Measurements from ENCODE around the gene DIAPH3. TPM values are rescaled to one million over a fixed set of nuclear protein-coding genes. Genes with fewer than 3 reads are reported as not detected.
A peak's percentile ranks its signal among the peaks of the same experiment; 100 is the strongest.
"Not testable (repeated sequence)": the region's sequence is repeated elsewhere in the genome, so short reads cannot be mapped to it uniquely, and the experiment has no call there.

The DIAPH3 gene
- total and polyA plus RNA-seq, 4 donors = 0.35 to 6.7 (median 1.1) TPM

DNA sequence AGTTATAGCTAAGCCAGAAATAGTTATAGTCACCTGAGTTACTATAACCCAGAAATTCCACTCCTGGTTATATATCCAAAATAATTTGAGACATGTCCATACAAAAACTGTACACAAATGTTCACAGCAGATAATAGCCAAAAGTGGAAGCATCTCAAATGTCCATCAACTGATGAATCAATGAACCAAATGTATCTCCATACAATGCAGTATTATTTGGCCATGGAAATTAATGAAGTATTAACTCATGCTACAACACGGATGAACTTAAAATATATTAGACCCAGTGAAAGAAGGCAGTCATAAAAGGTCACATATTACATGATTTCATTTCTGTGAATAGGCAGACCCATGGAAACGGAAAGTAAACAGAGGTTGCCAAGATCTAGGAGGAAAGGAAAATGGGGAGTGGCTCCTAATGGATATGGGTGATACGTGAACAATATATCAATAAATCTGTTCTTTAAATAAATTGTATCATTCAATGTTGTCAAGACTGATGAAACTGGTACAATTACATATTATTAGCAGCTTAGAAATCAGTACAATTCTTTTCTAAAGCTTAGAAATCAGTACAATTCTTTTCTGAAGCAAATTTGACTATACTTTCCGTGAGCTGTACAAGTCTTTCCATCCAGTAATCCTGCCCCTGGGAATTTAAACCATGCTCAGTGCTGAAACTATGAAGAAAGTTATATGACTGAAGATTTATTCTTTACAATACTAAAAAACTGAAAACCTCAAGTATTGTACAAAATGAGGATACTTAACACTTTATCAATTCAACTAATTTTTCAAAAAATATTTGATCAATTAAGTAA is 47.0 kb upstream of the DIAPH3 start:
- H3K9ac ChIP-seq (ENCODE audit: insufficient read depth in 1 of 2, low read length in 2 of 2) = no peak overlapping the region
- H3K27ac ChIP-seq (ENCODE audit: low read depth in 1 of 2, low read length in 1 of 2) = no peak overlapping the region
- peak in 1 of 3 donors; percentile 6 for DNase-seq
- WGBS, 2 donors = 69 to 84% methylated on average over 4 of the region's 4 CpGs
- no peaks in the 10 kb centered on the region for H3K9me3 ChIP-seq (ENCODE audit: control insufficient read depth in 4 of 4, insufficient read depth in 3 of 4, low read length in 3 of 4)
- H3K4me1 ChIP-seq (ENCODE audit: control insufficient read depth in 5 of 5, insufficient read depth in 5 of 5, low read length in 5 of 5) = no peaks in the 10 kb centered on the region
- no peak overlapping the region for H3K4me3 ChIP-seq
- TF ChIP-seq CTCF (IDR thresholded peaks at IDR 0.05; ENCODE audit: control extremely low read depth, extremely low read depth) = no peak
- ATAC-seq (ENCODE audit: insufficient read depth, low FRiP score) = no peak
- no peaks in the 10 kb centered on the region for H3K27me3 ChIP-seq (ENCODE audit: control insufficient read depth in 3 of 3, insufficient read depth in 3 of 3, low read length in 2 of 3)
- H3K36me3 ChIP-seq (ENCODE audit: control insufficient read depth in 4 of 4, insufficient read depth in 4 of 4, low read length in 4 of 4) = no peaks in the 10 kb centered on the region

DNA sequence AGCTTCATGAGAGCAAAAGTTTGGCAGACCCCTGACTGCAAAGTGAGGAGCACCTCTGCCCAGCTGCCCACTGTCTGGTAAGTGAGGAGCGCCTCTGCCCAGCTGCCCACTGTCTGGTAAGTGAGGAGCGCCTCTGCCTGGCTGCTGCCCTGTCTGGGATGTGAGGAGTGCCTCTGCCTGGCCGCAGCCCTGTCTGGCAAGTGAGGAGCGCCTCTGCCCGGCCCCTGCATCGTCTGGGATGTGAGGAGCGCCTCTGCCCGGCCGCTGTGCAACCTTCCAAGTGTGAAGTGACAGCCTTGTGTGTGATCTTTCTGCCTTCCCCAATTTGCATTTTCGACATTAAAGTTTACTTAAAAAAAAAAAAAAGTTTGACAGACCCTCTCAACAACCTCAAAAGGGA is 41.8 kb upstream of the DIAPH3 start:
- not testable (repeated sequence) for H3K36me3 ChIP-seq (ENCODE audit: control insufficient read depth in 4 of 4, insufficient read depth in 4 of 4, low read length in 4 of 4); H3K4me1 ChIP-seq (ENCODE audit: control insufficient read depth in 5 of 5, insufficient read depth in 5 of 5, low read length in 5 of 5); H3K4me3 ChIP-seq; H3K9me3 ChIP-seq (ENCODE audit: control insufficient read depth in 4 of 4, insufficient read depth in 3 of 4, low read length in 3 of 4); H3K9ac ChIP-seq (ENCODE audit: insufficient read depth in 1 of 2, low read length in 2 of 2); H3K27ac ChIP-seq (ENCODE audit: low read depth in 1 of 2, low read length in 1 of 2); H3K27me3 ChIP-seq (ENCODE audit: control insufficient read depth in 3 of 3, insufficient read depth in 3 of 3, low read length in 2 of 3); ATAC-seq (ENCODE audit: insufficient read depth, low FRiP score); DNase-seq
- 81 to 97% methylated on average over 10 of the region's 10 CpGs for WGBS, 2 donors

GRCh38 chr13:60201286-60201685 is 37.6 kb upstream of the DIAPH3 start:
- DNase-seq (no peak), ATAC-seq (ENCODE audit: insufficient read depth, low FRiP score) (no peak)
- H3K4me3 ChIP-seq = no peak overlapping the region
- H3K9me3 ChIP-seq (ENCODE audit: control insufficient read depth in 4 of 4, insufficient read depth in 3 of 4, low read length in 3 of 4) = no peaks in the 10 kb centered on the region
- H3K4me1 ChIP-seq (ENCODE audit: control insufficient read depth in 5 of 5, insufficient read depth in 5 of 5, low read length in 5 of 5) = no peaks in the 10 kb centered on the region
- H3K27ac ChIP-seq (ENCODE audit: low read depth in 1 of 2, low read length in 1 of 2) = no peak overlapping the region
- H3K27me3 ChIP-seq (ENCODE audit: control insufficient read depth in 3 of 3, insufficient read depth in 3 of 3, low read length in 2 of 3) = no peaks in the 10 kb centered on the region
- no peak for TF ChIP-seq CTCF (IDR thresholded peaks at IDR 0.05; ENCODE audit: control extremely low read depth, extremely low read depth)
- H3K9ac ChIP-seq (ENCODE audit: insufficient read depth in 1 of 2, low read length in 2 of 2) = no peak overlapping the region
- no peaks in the 10 kb centered on the region for H3K36me3 ChIP-seq (ENCODE audit: control insufficient read depth in 4 of 4, insufficient read depth in 4 of 4, low read length in 4 of 4)

GRCh38 chr13:60195893-60196292 is 32.2 kb upstream of the DIAPH3 start:
- 66 to 92% methylated on average over 2 of the region's 2 CpGs for WGBS, 2 donors
- not testable (repeated sequence) for DNase-seq; ATAC-seq (ENCODE audit: insufficient read depth, low FRiP score)

More at GRCh38 chr13:60195893-60196292, 32.2 kb upstream of the DIAPH3 start:
- H3K36me3 ChIP-seq (ENCODE audit: control insufficient read depth in 4 of 4, insufficient read depth in 4 of 4, low read length in 4 of 4); H3K4me3 ChIP-seq; H3K27ac ChIP-seq (ENCODE audit: low read depth in 1 of 2, low read length in 1 of 2); H3K9ac ChIP-seq (ENCODE audit: insufficient read depth in 1 of 2, low read length in 2 of 2); H3K9me3 ChIP-seq (ENCODE audit: control insufficient read depth in 4 of 4, insufficient read depth in 3 of 4, low read length in 3 of 4); H3K4me1 ChIP-seq (ENCODE audit: control insufficient read depth in 5 of 5, insufficient read depth in 5 of 5, low read length in 5 of 5); H3K27me3 ChIP-seq (ENCODE audit: control insufficient read depth in 3 of 3, insufficient read depth in 3 of 3, low read length in 2 of 3): not testable (repeated sequence)
